ENCODE measurements around the gene CENPA.

- TF ChIP-seq CTCF (IDR thresholded peaks at IDR 0.05; ENCODE audit: low read depth, low read length) = no peak
- TF ChIP-seq EZH2phosphoT487 (IDR thresholded peaks at IDR 0.05; ENCODE audit: low read depth) = no peak
Measured at GRCh38 chr2:26752656-26753055, 33.2 kb upstream of the CENPA start.

Data from OCI-LY3 (cell line).